HepG2 (cell line): ENCODE measurements around the gene CFL1. TPM values are rescaled to one million over a fixed set of nuclear protein-coding genes. Genes with fewer than 3 reads are reported as not detected.

Experiments used
- HMGA1 ChIP-seq: sonication (generic); formaldehyde crosslinking; conservative IDR thresholded peaks from 2 replicates; pipeline ENCODE4 v1.4.0; 2020; ENCODE audit warnings: missing genetic modification reagents
- MED1 ChIP-seq: sonication (generic); formaldehyde crosslinking; IDR thresholded peaks from 2 replicates; pipeline ENCODE4 v1.4.0; 2020; ENCODE audit warnings: missing genetic modification reagents
- NR2F1 ChIP-seq, 2 experiments: fragments of 450-650 bp in 1 of 2; formaldehyde crosslinking in 1 of 2; IDR thresholded peaks; 2 replicates each; pipeline versions ENCODE4 v1.5.0 to v1.6.1; 2016 to 2020; ENCODE audit warnings: mild to moderate bottlenecking in 1 of 2, missing compliant biosample characterization in 1 of 2, missing genetic modification reagents in 1 of 2, moderate library complexity in 1 of 2
- ZBTB2 ChIP-seq: sonication (generic); formaldehyde crosslinking; IDR thresholded peaks from 2 replicates; pipeline ENCODE4 v1.8.0; 2022; ENCODE audit warnings: low read depth, missing genetic modification reagents
- ZBTB40 ChIP-seq, 2 experiments: fragments of 450-650 bp in 1 of 2; sonication (generic) in 1 of 2; formaldehyde crosslinking in 1 of 2; IDR thresholded peaks; 2 replicates each; pipeline versions ENCODE4 v1.6.1 to v1.8.0; 2016 to 2022; ENCODE audit warnings: antibody characterized with exemption in 1 of 2, mild to moderate bottlenecking in 1 of 2, missing genetic modification reagents in 1 of 2
- polyA plus RNA-seq, 8 experiments: library from polyadenylated mRNA; depleted of rRNA in 3 of 8; stranded (reverse) in 7 of 8; unstranded in 1 of 8; fragments of >200 nt; fragmentation: Illumina TruSeq in 4 of 8; extraction: Trizol in 4 of 8; gene quantifications; 2 replicates each; pipeline versions ENCODE4 v1.2.1 to v1.2.3, GENCODE V29; 2011 to 2016; ENCODE audit warnings: low read depth in 4 of 8, missing spikeins in 1 of 8, mixed read lengths in 1 of 8; ENCODE audit not compliant: insufficient read depth in 1 of 8
- total RNA-seq, 5 experiments: library from RNA; depleted of rRNA; stranded (reverse); fragments of >200 nt; fragmentation: Illumina TruSeq; extraction: Trizol; gene quantifications; 2 replicates each; pipeline ENCODE4 v1.2.3, GENCODE V29; 2016; ENCODE audit warnings: low read depth in 1 of 5

Gene CFL1
- total and polyA plus RNA-seq, 2 of the 13 experiments (the other 11 are each of a cell fraction or from before 2014, with no cell fraction given): 379 to 383 TPM

- TF ChIP-seq ZBTB40 (IDR thresholded peaks at IDR 0.05) (no peak), ZBTB40 (CRISPR knock-in tag; IDR thresholded peaks at IDR 0.05) (no peak), HMGA1 (CRISPR knock-in tag) (no peak), NR2F1 (CRISPR knock-in tag; IDR thresholded peaks at IDR 0.05) (no peak), ZBTB2 (CRISPR knock-in tag) (no peak), MED1 (CRISPR knock-in tag) (no peak)
Observed at GRCh38 chr11:65885231-65885630, 27.3 kb upstream of the CFL1 start (continued).
